A673 (cell line): ENCODE results near the gene GORASP1. TPM values are rescaled to one million over a fixed set of nuclear protein-coding genes. Genes with fewer than 3 reads are reported as not detected.

Source experiments
- BruUV-seq: library from RNA; stranded (reverse); fragments of 400-500 nt; replicated peaks from 2 replicates; lab custom pipeline; 2021; lab: Mats Ljungman, UMichigan
- CTCF ChIA-PET: fragments of 300-600 bp; sonication (Branson Sonifier 250); formaldehyde crosslinking; loops from one replicate; lab custom pipeline; 2022; ENCODE audit warnings: antibody characterized with exemption; lab: Charles Lee
- POLR2A ChIA-PET: fragments of 300-600 bp; sonication (Branson Sonifier 250); formaldehyde crosslinking; loops from one replicate; lab custom pipeline; 2022; ENCODE audit warnings: antibody characterized with exemption; ENCODE audit not compliant: low non-redundant PET; lab: Charles Lee
- DNase-seq: peaks from one replicate; pipeline ENCODE4 v3.0.0-alpha.2; 2015; ENCODE audit warnings: low spot score
- H3K27ac ChIP-seq: fragments of 200-600 bp; sonication (generic); 2 replicates; pipeline ENCODE4 v1.5.1; 2016; ENCODE audit warnings: mixed run types, low read depth, mild to moderate bottlenecking, mixed read lengths, antibody characterized with exemption, low read length; ENCODE audit not compliant: poor library complexity, severe bottlenecking
- H3K27me3 ChIP-seq: fragments of 200-600 bp; sonication (generic); replicated peaks from 2 replicates; pipeline ENCODE4 v1.6.1; 2017; ENCODE audit warnings: mixed run types, low read depth, mild to moderate bottlenecking, mixed read lengths, antibody characterized with exemption, low read length; ENCODE audit not compliant: insufficient read depth, poor library complexity
- H3K36me3 ChIP-seq: fragments of 200-600 bp; sonication (generic); 2 replicates; pipeline ENCODE4 v1.6.1; 2016; ENCODE audit warnings: mixed run types, mild to moderate bottlenecking, mixed read lengths, antibody characterized with exemption, low read length; ENCODE audit not compliant: insufficient read depth, poor library complexity, severe bottlenecking
- H3K4me1 ChIP-seq: fragments of 200-600 bp; sonication (generic); 2 replicates; pipeline ENCODE4 v1.6.1; 2017; ENCODE audit warnings: mixed run types, mild to moderate bottlenecking, mixed read lengths, antibody characterized with exemption, low read length; ENCODE audit not compliant: insufficient read depth, poor library complexity, severe bottlenecking
- H3K4me3 ChIP-seq: fragments of 200-600 bp; sonication (generic); 2 replicates; pipeline ENCODE4 v1.5.1; 2016; ENCODE audit warnings: low read depth, mixed run types, mild to moderate bottlenecking, mixed read lengths, low read length; ENCODE audit not compliant: poor library complexity, severe bottlenecking
- H3K9me3 ChIP-seq: fragments of 200-600 bp; sonication (generic); 2 replicates; pipeline ENCODE4 v1.6.1; 2016; ENCODE audit warnings: mixed run types, low read depth, mild to moderate bottlenecking, mixed read lengths, antibody characterized with exemption, low read length; ENCODE audit not compliant: poor library complexity, severe bottlenecking
- CTCF ChIP-seq: fragments of 300-800, 200-600 bp; sonication (generic); conservative IDR thresholded peaks from 2 replicates; pipeline ENCODE4 v1.5.1; 2017; ENCODE audit warnings: low read depth, mild to moderate bottlenecking, antibody characterized with exemption, low read length, moderate library complexity, mixed read lengths
- EZH2 ChIP-seq: fragments of 200-600 bp; sonication (generic); IDR thresholded peaks from 2 replicates; pipeline ENCODE4 v1.6.1; 2017; ENCODE audit warnings: borderline replicate concordance, low read depth, mild to moderate bottlenecking, mixed read lengths, antibody characterized with exemption, low read length; ENCODE audit not compliant: poor library complexity, severe bottlenecking
- intact Hi-C: fragments of 100-400 bp; cut with micrococcal nuclease; formaldehyde crosslinking; loops from one replicate; pipeline ENCODE4 v1.10.0; 2022; ENCODE audit not compliant: unreplicated experiment
- total RNA-seq: library from RNA; stranded (reverse); gene quantifications from 2 replicates; pipeline ENCODE4 v1.2.3, GENCODE V29; 2021

Gene GORASP1
- total RNA-seq, 1 experiment from 2014 or later: 24.3 TPM

GRCh38 chr3:39103791-39104552, 3.5 kb downstream of the GORASP1 start:
- H3K27ac ChIP-seq: no peak overlapping the region
- no peak for TF ChIP-seq EZH2
- TF ChIP-seq CTCF: no peak
- POLR2A ChIA-PET: no interaction called here
- no peaks in the 10 kb centered on the region for H3K9me3 ChIP-seq
- H3K4me1 ChIP-seq: no peaks in the 10 kb centered on the region
- CTCF ChIA-PET: no interaction called here
- no peaks in the 10 kb centered on the region for H3K27me3 ChIP-seq
- no peak for DNase-seq
- BruUV-seq: no TSS peak
- intact Hi-C loops: loop anchor here (5.0 to 10.0 kb wide), 2 partner anchors 81 to 183 kb away; no protein-coding TSS in a partner anchor
- H3K36me3 ChIP-seq: peaks cover 1% of the 10 kb centered on the region
- H3K4me3 ChIP-seq: no peak overlapping the region

- POLR2A ChIA-PET: no interaction called here
- no peaks in the 10 kb centered on the region for H3K27me3 ChIP-seq
- no peak for DNase-seq
- no peaks in the 10 kb centered on the region for H3K4me1 ChIP-seq
- CTCF ChIA-PET: no interaction called here
- no peak; the same call in 1 of the 2 replicates for TF ChIP-seq CTCF
- TF ChIP-seq EZH2: no peak
- H3K9me3 ChIP-seq: no peaks in the 10 kb centered on the region
- H3K4me3 ChIP-seq: no peak overlapping the region
- no peak overlapping the region for H3K27ac ChIP-seq
- BruUV-seq: no TSS peak
- H3K36me3 ChIP-seq: peaks cover 5% of the 10 kb centered on the region
- intact Hi-C loops: loop anchor here (5.0 to 10.0 kb wide), 2 partner anchors 81 to 184 kb away; no protein-coding TSS in a partner anchor
Measured at GRCh38 chr3:39103324-39103693, 4.1 kb downstream of the GORASP1 start.

DNA sequence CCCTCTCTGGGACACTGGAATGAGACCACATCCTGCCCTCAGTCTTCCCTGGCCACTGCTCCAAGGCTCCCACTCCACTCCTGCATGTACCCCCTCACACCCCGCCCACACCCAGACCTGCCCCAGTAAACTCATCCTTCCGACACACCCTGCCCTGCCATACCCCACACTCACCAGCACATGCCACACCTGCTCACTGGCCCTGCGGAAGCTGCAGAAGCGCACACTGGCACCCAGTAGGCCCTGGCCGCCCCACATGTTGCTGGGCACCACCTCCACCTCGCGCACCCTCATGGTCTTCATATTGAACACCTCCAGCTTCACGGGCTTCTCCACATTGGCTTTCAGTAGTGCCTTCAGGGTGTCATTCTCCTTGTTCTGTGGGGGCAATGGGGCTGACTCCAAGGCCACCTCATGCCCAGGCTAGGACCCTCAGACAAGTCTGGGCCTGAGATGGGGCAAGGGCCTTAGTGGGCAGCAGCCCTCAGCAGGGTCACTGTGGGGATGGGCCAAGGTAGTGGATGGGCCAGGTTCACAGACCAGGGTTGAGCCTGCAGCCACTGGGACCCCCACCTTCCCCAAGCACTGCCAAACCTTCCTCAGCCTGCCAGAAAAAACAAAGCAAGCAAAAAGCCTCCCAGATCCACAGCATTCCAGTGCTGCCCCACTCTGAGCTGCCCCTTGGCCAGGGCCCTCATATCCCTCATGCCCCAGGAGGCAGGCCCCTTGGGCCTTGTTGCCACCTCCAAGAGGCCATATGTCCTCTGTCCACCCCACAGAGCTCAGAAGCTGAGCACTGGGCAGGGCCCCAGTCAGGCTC, 4.7 kb downstream of the GORASP1 start:
- H3K36me3 ChIP-seq: peaks cover 5% of the 10 kb centered on the region
- no peaks in the 10 kb centered on the region for H3K27me3 ChIP-seq
- ChIA-PET POLR2A (interaction anchor here (0.6 kb wide), 1 partner anchor 632 kb away, joined by 3 read pairs; no protein-coding TSS in a partner anchor), CTCF (no interaction called here)
- intact Hi-C loops: loop anchor here (5.0 to 10.0 kb wide), 2 partner anchors 82 to 185 kb away; no protein-coding TSS in a partner anchor
- H3K4me1 ChIP-seq: no peaks in the 10 kb centered on the region
- BruUV-seq: no TSS peak
- no peak overlapping the region for H3K4me3 ChIP-seq
- DNase-seq: no peak
- no peaks in the 10 kb centered on the region for H3K9me3 ChIP-seq
- TF ChIP-seq EZH2 (no peak), CTCF (no peak)
- no peak overlapping the region for H3K27ac ChIP-seq
